ENCODE results near the gene CLRN3.

Gene CLRN3

DNA sequence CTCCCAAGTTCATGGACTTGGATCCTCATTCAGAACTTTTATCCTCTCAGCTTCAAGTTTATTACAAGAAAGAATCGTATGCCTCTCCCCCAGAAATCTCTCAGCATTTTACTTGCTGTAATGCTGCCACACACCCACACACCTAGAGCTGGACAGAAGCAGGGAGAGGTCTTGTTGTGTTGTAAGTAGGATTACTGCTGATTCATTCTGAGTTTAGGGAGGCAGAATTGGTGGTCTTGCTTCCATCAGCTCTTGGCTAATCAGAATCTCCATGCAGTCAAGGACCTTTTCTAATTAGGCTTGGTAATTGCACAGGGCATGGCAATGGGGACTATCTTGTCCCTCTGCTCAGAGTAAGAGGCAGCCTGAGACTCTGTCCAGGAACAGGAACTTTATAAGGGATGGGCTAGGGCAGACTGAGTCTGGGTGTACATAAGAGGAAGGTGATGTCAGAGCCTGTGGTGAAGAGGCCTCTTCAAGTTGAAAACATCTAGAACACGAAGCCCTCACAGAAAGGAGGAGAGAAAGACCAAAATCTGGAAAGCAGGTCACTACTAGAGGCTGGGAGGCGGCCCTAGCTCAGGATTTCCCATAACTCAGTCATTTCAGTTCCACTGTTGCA lies 7.1 kb upstream of the CLRN3 start:
- no peak for DNase-seq (ENCODE audit: low spot score)

DNA sequence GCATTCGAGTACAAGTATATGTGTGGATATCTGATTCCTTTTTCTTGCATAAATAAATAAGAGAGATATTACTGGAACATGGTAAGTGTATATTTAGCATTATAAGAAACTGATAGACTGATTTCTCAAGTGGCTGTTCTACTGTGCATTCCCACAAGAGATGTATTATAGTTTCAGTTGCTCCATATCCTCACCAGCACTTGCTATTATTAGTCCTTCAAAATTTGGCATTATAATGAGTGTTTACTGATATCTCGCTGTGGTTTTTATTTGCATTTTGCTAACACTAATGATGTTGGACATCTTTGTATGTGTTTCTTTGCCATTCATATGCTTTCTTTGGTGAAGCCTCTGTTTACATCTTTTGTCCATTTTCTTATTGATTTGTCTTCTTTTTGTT lies 4.4 kb upstream of the CLRN3 start:
- DNase-seq (ENCODE audit: low spot score): no peak

DNA sequence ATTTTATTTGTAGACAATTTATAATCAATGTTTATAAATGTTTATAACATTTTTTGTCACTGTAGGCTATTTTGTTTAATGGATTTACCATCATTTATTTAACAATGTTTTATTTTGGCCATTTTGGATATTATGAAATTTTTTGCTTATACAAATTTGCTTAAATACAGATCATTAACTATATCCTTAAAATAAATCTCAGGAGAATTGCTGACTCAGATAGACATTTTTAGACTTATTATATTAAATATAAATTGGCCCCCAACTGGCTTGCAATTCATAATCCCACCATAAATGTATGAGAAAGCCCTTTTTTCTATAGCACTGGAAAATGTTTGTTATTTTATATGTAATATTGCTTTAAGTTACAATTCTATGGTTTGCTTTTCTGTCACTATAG lies 3.8 kb upstream of the CLRN3 start:
- DNase-seq (ENCODE audit: low spot score): no peak

DNA sequence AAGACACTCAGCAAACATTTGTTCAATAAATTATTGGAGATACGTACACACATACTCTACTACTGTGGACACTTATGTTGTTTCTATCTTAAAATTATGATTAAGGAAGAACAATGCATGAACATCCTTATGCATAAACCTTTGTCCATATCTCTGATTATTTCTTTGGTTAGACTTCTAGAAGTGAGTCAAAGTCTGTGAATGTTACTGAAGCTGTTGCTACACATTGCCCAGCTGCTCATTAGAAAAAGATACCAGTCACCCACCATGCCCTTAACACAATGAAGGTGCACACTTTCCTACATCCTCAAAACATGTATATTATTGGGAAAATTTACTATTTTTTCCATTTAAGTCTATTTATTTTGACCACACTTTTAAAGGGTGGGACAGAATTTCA lies 1.4 kb upstream of the CLRN3 start:
- DNase-seq (ENCODE audit: low spot score): no peak

DNA sequence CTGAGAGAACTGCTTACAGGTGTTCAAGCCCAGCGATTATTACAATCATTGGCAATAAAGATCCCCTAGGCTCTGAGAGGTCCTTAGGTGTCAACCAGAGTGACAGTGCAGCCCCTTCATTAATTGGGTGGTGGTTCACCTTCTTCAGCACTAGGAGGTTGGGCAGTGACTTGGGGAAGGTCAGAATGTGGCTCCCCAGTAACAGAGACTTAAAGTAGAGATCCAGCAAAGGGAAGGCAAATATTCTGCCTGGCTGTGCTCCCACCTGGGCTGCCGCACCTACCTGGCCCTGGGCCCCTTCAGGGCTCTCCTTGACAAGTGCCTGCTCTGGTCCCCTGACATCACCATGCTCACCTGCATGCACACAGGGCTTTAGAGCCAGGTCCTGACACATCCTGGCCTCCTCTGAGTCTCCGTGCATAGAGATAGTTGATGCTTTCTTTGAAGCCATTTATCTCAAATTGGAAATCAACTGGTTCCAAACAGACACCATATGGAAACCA lies 1.9 kb downstream of the CLRN3 start:
- DNase-seq (ENCODE audit: low spot score): no peak

DNA sequence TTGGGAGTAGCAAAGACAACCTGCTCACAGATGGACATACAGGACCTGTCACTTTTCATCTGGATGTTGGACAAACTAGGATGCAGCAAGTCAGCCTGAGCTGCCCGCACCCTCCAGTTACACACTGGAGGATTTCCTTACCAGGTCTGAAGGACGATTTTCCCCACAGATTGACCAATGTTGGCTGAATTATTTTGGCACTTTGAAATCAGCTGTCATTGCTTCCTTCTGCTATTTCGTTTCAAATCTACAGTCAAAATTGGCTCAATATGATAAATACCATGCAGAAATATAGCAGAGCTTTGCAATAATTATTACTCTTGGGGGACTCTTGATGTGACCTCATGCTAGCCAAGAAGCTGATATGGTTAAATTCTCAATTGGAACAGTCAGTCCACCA lies 2.5 kb downstream of the CLRN3 start:
- DNase-seq (ENCODE audit: low spot score): no peak

DNA sequence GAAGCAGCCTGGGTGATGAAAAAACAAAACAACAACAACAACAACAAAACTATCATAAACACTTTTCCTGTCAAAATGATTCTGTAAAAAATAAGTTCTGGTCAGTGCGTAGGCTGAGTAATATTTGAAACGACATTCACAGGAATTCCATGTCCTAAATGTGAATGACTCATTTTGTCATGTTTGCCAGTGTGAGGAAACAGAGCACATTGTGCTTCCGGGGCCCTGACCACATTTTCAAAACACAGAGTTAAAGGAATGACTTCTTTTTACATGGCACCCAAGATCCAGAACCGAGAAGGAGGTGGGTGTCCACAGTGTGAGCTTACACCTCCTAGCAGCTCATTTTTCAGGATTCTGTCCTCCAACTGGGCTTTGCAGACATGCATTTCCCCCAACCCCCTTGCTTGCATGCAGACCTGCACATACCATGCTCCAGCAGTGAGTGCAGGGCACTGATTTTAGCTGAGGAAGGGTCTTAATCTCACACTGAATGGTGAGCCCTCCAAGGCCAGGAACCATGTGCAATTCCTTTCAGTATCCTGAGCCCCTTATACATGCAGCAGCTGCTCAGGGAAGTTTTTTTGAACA lies 3.0 kb downstream of the CLRN3 start:
- no peak for DNase-seq (ENCODE audit: low spot score)

DNA sequence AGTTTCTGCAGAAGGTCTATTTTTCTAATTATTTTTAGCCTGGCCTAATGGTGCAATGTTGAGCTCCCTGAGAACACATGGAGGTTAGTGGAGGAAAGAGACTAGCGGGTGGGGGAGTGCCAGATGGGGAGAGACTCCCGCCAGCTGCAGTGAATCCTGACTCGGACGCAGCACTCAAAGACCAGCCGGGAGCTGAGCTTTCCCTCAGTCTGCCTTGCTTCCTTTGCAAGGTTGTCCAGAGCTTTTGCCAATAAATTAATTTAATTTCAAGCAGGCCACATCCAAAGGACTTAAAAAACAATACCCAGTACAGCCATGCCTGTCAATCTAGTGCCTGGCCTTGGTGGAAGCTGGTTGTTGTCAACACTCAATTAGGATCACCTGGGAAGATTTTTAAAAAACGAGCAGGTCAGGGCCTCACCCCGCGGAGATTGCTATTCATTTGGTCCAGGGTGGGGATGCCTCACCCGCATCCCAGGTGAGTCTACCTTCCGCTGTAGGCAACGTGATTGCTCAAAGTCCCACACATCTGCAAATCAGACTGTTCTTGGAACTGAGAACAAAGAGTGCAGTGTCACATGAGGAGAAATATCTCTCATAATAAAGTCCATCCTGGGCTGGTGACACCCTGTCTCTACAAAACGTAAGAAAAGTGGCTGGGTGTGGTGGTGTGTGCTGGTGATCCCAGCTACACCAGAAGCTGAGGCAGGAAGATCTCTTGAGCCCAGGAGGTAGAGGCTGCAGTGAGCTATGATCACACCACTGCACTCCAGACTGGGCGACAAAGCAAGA lies 4.0 kb downstream of the CLRN3 start:
- DNase-seq (ENCODE audit: low spot score): no peak

DNA sequence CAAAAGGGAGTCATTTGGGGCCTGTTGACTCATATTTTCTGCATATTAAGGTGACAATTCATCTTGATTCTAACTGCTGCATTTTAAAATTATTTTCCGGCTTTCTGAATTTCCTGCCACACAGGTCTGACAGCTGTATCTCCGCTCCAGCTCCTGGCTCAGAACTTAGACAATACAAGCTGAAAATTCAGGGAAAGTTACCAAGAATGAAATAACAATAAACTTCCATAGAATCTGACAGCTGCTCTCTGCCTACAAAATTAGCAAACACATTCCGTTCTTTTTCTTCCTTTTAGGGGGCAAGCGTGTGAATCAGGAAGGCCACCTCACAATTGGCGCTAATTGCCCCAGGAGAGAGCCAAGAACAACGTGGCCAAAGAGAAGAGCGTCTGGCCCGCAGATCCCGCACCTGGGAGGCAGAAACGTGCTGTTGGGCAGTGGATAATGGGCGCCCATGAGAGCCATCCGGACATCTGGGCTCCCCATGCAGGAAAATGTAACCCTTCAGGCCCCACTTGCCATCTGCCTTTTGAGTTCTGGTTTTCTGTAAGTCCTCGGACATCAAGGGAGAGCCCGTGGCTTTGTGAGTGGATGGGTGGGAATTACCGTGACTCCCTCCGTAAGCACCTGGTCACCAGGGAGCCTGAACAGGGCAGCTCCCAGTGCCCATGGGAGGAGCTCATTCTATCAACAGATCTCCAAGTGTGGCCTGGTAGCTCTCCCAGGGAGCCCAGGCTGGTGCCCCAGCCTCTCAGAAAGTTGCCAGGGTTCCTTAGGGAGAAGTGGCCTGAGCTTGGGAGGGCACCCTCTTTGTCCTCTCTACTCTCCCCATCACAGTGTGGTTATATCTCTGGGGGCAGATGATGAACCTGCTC lies 5.0 kb downstream of the CLRN3 start:
- no peak for DNase-seq (ENCODE audit: low spot score)

DNA sequence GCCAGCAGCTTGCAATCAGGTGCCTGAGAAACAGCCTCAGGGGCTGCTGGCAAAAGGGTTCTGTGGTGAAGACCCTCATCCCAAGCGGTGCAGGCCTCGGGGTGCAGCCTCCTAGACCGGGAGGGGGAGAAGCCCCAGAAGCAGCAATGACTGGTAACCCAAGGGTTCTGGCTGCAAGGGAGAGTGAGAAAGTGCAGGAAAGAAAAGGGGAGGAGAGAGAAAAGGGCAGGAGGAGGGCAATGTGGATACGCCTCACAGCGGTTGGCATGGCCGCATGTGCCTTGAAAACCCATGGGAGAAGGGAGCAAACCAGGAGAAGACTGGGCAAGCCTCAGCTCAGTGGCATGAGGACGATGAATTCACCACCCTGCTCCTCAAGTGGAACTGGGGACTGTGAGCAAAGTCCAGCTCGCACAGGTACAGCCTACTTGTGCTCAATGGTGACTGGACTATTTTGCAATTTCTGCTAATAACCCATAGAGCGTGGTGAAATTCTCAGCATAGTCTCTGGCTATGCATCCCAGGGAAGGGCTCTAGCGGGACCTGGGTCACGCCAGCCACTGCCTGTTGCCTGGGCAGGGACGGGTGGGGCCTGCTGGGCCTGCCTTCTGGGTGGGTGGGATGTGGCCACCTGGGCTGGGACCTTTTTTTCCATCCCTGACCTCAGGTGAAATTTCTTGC lies 6.2 kb downstream of the CLRN3 start:
- DNase-seq (ENCODE audit: low spot score): no peak

DNA sequence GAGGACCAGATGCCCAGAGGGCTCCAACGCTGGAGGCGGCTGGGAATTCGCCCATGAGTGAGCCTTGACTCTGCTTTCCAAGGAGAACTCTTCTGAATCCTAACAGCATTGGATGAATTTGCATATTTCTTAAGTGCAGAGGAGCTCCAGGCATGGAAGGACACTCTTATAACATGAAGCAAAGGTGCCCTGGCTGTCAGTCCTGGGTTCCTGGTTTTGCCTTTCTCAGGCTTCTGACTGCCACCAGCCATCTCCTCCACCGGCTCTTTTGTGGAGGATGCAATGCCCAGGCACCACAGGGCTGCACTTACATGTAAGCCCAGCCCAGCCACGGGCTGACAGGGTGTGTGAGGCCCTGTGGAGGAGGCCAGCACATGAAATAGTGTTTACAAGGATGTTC lies 8.2 kb downstream of the CLRN3 start:
- no peak for DNase-seq (ENCODE audit: low spot score)

DNA sequence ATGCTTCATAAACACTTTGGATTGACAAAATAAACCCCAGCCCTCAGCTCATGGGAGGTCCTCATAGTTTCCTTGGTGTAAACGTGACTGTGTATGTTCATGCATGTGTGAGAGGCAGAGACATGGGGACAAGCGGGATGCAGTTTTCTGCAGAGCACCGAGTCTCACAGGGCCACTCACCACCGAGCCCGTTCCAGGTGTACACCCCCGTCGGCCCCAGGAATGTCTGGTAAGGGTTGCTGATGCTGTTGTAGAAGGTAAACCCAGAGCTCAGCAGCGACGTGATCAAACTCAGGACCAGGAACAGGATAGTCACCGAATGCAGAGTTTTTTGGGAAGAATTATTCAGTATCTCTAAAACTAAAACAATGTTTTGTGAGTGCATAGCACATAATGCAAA lies 9.2 kb downstream of the CLRN3 start:
- DNase-seq (ENCODE audit: low spot score): no peak

DNA sequence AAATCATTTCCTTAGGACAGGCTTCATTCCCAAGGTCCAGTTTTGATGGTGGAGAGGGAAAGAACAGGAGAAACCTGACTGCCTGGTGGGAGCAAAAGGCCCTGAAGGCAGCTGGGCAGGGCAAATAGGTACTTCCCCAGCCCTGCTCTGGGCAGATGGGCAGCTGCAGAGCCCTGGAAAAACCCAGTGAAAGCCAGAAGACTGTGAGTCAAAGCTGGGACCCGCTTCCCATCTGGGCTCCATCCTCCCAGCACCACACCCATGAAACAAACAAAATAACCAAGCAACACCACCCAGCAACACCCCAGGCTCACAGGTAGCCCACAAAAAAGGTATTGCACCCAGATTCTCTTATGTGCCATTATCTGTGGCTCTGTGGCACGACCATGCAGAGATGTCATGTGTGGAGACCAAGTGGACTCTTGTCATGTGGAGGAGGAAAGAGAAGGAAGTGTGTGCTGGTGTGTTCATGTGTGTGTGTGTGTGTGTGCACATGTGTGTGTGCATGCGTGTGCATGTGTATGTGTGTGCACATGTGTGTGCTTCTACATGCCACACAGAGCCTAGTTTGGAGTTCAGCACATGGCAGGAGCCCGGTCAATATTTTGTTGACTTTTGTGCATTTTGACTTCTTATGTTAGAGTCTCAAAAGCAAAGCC lies 9.8 kb downstream of the CLRN3 start:
- DNase-seq (ENCODE audit: low spot score): no peak

DNA sequence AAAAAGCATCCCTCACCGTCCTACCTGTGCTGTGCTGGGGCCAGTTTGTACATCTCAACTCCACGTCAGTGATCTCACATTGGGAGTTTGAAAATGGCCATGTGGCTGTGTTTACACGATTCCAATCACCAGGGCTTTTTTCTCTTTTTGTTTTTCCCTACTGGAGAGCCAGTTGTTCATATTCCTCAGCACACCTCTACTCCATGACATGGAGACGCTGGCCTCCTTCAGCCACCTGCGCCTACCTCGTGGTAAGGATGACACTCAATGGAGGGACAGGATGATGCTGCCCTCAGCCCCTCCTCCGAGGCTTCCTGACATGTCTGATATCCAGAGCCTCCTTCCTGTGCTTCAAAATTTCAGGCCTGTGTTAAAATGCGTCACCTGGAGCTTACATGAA lies 10.3 kb downstream of the CLRN3 start:
- no peak for DNase-seq (ENCODE audit: low spot score)

DNA sequence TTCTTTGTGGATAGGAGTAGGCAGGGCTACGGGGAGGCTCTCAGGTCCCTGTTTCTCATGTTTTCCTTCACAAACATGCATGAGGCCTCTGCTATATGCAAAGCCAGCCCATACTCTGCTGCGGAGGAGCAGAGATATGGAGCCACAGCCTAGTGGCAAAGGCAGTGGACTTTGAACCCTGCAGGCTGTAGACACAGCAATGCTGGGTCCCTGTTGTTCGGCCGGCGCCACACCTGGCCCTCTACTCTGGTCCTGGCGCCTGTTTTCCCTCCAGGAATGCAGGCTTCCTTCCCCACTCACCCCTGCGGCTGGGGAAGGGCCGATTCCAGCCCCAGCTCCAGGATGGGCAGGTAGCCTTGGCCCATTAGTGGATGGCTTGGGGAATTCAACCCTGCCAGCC lies 11.5 kb downstream of the CLRN3 start:
- DNase-seq (ENCODE audit: low spot score): no peak

DNA sequence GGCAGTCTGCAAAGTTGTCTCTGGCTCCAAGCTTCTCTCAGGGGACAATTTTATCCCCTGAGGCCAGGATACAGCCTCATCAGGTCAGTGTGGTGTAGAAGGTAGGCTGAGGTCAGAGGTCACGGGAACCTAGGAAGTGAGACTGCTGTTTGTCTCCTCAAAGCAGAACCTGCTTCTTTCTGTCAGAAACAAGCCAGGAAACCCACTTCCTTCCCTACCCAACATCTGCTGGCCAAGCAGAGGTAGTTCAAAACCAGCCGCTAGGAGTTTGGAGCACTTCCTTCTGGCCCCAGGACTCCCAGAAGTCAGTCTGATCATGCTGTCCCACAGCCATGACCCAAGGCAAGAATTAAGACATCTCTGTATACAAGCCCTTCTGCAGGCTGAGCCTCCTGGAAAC lies 12.2 kb downstream of the CLRN3 start:
- DNase-seq (ENCODE audit: low spot score): peak; percentile 8

DNA sequence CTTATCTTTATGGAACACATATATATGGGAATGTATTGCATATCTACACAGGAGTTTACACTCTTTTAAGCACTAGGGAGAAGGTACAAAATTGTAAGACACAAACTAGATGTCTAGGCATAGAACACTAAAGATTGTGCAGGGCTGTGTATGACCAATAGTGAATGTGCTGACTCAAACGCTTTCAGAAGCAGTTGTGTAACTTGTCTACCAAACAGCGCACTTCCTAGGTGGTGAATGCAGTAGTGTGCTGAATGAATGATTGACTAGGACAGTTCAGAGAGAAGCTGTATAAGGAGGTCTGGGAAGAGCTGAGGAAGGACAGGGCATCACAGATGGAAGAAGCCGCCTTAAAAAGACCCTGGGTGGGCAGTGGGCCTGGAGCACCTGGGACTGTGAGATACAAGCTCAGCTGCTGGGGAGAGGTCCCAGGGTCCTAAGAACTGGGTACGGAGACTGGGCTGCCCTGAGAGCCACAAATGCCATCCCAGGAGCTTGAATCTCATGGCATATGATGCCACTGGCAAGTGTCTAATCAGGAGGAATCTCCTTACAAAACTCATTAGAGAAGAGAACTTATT lies 14.2 kb downstream of the CLRN3 start:
- no peak for DNase-seq (ENCODE audit: low spot score)

DNA sequence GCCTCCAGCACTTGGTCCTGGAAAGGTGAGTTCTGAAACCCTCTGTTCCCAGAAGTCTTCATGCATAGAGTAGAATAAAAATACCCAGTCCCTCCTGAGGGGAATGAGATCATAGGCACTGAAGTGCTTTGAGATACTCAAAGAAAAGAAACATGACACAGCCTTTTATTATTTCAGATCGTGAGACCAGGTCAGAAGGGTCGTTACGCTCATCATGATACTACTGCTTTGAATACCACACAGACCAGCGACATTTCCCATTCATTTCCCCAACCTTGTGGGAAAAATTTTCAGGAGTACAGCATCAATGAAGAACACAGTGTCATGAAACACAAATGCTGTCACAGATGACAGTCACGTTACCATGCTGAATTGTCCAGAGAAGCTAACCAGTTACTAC lies 15.0 kb downstream of the CLRN3 start:
- no peak for DNase-seq (ENCODE audit: low spot score)

DNA sequence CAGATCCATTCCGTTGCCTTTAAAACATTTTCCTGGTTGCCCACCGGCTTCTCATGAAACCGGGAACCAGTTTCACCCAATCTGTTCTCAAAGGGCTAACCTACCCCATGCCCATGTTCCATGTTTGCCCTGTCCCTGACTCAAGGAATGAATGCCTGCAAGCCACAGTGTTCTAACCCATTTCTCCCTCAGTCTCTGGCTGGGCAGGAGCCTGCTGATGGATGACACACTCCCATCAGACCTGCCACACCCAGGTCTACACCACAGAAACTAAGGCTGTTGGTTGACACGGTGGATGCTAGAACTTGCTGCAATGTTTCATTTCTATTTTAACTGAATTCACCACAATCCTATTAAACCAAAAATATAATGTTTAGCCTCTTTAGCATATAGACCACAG lies 15.6 kb downstream of the CLRN3 start:
- DNase-seq (ENCODE audit: low spot score): no peak

DNA sequence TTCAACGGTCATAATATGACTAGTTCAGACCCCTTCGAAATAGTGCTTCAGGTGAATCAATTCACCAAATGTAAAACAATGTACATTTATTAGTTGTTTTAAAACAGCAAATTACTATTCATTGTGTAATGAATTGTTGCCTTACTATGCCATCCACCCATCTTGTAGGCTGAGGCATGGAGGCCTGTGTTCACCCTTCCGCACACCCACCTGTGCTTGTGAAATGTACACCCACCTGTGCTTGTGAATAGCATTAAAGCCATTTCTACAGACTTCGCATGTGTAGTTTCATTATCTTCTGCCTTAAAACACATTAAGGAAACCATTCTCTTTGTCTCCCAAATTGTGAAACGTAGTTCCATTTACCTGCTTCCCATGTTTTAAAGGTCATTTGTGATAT lies 16.8 kb downstream of the CLRN3 start:
- no peak for DNase-seq (ENCODE audit: low spot score)

DNA sequence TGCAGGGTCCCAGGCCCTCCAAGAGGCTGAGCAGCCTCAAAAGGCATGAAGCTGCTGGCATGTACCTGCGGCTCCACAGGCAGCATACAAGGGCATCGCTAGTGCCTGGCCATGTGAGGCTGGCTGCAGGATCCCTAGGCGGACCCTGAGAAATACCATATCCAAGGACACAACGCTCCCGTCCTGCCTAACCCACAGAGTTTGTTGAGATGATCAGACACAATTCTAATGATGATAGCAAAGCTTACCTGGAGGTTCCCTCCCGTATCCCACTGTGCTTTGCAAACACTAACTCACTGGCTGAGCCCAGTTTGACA lies 17.3 kb downstream of the CLRN3 start:
- DNase-seq (ENCODE audit: low spot score): no peak
